AG10803 (cell line): ENCODE data around the gene FCRLA.
"Not testable (repeated sequence)": the region's sequence is repeated elsewhere in the genome, so short reads cannot be mapped to it uniquely, and the experiment has no call there.

Source experiments
- DNase-seq: peaks from one replicate; pipeline ENCODE4 v3.0.0; 2010; ENCODE audit warnings: low read depth
- H3K4me3 ChIP-seq: 2 replicates; pipeline ENCODE4 v1.5.1; 2011; ENCODE audit warnings: mild to moderate bottlenecking, low read length, control low read depth
- TF ChIP-seq, protein P1 (sequence below): conservative IDR thresholded peaks from 2 replicates; pipeline ENCODE4 v1.5.1; 2011; ENCODE audit warnings: mild to moderate bottlenecking, low read length, control low read depth, inconsistent platforms

The FCRLA gene

GRCh38 chr1:161720422-161720821 is 13.4 kb downstream of the FCRLA start:
- TF ChIP-seq, protein P1, sequence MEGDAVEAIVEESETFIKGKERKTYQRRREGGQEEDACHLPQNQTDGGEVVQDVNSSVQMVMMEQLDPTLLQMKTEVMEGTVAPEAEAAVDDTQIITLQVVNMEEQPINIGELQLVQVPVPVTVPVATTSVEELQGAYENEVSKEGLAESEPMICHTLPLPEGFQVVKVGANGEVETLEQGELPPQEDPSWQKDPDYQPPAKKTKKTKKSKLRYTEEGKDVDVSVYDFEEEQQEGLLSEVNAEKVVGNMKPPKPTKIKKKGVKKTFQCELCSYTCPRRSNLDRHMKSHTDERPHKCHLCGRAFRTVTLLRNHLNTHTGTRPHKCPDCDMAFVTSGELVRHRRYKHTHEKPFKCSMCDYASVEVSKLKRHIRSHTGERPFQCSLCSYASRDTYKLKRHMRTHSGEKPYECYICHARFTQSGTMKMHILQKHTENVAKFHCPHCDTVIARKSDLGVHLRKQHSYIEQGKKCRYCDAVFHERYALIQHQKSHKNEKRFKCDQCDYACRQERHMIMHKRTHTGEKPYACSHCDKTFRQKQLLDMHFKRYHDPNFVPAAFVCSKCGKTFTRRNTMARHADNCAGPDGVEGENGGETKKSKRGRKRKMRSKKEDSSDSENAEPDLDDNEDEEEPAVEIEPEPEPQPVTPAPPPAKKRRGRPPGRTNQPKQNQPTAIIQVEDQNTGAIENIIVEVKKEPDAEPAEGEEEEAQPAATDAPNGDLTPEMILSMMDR: no peak
- no peak overlapping the region for H3K4me3 ChIP-seq
- DNase-seq: no peak

- DNase-seq: no peak
- no peak within 1 kb of the TSS for H3K4me3 ChIP-seq
- TF ChIP-seq, protein P1: no peak
These were observed 14.1 kb downstream of the FCRLA start, which contains the start of gene FCRLB for GRCh38 chr1:161720956-161721737. FCRLB (plus strand) TSS chr1:161721544; CDS start chr1:161722673, 1,129 bp downstream.

DNA sequence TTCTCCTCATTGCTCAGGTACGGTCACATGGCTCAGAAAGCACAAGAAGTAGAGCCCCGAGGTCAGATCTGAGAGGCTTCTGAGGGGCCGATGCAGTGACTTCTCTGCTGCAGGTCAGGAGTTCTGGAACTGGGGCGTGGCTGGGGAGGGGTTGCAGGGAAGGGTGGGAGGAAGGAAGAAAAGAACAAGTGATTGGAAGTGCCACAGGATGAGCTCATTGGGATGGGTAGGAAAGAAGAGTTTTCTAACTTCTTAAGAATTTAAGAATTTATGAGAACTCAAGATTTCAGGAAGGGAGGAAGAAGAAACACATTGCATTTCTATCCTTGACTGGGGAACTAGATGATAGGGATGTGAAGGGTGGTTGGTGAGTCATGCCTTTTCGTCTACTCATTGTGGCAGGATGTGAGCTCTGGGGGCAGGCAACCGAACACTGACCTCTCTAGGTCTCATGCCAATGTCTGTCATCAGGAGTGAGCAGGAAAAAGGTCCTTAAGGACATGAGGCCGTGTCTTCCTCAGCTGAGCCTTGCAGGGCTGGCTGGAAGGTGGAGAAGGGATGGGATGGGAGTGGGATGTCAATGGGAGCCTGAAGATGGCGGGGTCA is 14.8 kb downstream of the FCRLA start:
- peak; percentile 93 for DNase-seq
- TF ChIP-seq, protein P1: no peak
- H3K4me3 ChIP-seq: no peak overlapping the region

- TF ChIP-seq, protein P1: no peak
- DNase-seq: no peak
- H3K4me3 ChIP-seq: no peak overlapping the region
These were observed 15.4 kb downstream of the FCRLA start for GRCh38 chr1:161722406-161722805.

- TF ChIP-seq, protein P1: no peak
- no peak for DNase-seq
- no peak overlapping the region for H3K4me3 ChIP-seq
These were observed 16.6 kb downstream of the FCRLA start for GRCh38 chr1:161723459-161724141.

DNA sequence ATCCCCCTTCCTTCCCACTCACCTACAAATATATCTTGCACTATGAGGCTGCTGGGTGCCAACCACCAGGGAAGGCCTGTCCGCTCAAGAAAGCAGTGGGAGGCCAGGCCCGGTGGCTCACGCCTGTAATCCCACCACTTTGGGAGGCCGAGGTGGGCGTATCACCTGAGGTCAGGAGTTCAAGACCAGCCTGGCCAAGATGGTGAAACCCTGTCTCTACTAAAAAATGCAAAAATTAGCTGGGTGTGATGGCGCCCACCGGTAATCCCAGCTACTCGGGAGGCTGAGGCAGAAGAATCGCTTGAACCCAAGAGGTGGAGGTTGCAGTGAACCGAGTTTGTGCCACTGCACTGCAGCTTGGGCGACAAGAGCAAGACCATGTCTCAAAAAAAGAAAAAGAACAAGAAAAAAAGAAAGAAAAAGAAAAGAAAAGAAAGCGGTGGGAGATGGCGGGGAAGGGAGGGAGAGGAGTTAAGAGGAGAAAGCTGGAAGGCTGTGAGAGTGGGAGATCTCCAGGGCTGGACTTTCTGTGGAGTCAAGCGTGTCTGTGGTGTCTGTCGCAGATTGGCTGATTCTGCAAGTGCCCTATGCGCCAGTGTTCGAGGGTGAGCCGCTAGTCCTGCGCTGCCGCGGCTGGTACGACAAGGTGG is 18.4 kb downstream of the FCRLA start:
- peak overlapping the region; percentile 78 for H3K4me3 ChIP-seq
- DNase-seq: not testable (repeated sequence)

- H3K4me3 ChIP-seq: peak overlapping the region; percentile 78
- TF ChIP-seq, protein P1: peak; percentile 59
- peak; percentile 49 for DNase-seq
These were observed 19.0 kb downstream of the FCRLA start for GRCh38 chr1:161725908-161726472.
